ENCODE data around the gene LDB1. TPM values are rescaled to one million over a fixed set of nuclear protein-coding genes. Genes with fewer than 3 reads are reported as not detected.

The LDB1 gene
- total and polyA plus RNA-seq, 4 experiments from 2014 or later, result 10.0 to 135 (median 89.8) TPM

DNA sequence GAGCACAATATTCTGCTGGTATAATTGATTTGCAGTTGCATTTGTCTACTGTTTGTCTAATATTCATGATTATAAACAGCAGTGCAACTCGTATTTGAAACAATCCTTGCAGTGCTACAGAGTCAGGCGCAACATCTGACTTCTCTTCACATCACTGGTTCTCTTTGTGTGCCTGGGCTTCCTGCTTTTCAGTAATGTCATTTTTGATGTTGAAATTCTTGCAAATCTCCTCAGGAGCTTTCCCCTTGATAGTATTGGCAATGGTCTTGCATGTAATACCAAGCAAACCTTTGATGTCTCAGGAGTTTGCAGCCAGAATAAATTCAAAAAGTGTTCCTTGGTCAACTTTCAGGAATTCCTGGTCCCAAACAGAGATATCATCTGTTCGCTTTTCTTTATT, 34.8 kb downstream of the LDB1 start:
- Histone ChIP-seq H3K9me3 (ENCODE audit: control insufficient read depth in 1 of 2, low read length in 2 of 2) (no peaks in the 10 kb centered on the region), H3K4me1 (ENCODE audit: insufficient read depth, low read length) (no peaks in the 10 kb centered on the region), H3K36me3 (ENCODE audit: insufficient read depth, low read length) (no peaks in the 10 kb centered on the region), H3K27me3 (ENCODE audit: insufficient read depth, low read length) (no peaks in the 10 kb centered on the region), H3K27ac (ENCODE audit: low read depth, low read length) (no peak overlapping the region), H3K4me3 (ENCODE audit: low read length in 2 of 2) (no peak overlapping the region)
- Mint-ChIP-seq H3K4me1 (no peaks in the 10 kb centered on the region), H3K9me3 (no peaks in the 10 kb centered on the region), H3K27ac (no peak overlapping the region), H3K27me3 (no peaks in the 10 kb centered on the region), H3K36me3 (peaks cover under 1 to 2% of the 10 kb centered on the region in 2 donors), H3K4me3 (no peak overlapping the region)
- intact Hi-C loops (cut with micrococcal nuclease), result no loop called here
- ChIA-PET POLR2A (ENCODE audit: partially characterized antibody) (no interaction called here), CTCF (ENCODE audit: partially characterized antibody) (interaction anchor here (3.2 kb wide), 1 partner anchor 13 kb away, joined by 11 read pairs; no protein-coding TSS in a partner anchor)
- no peak for DNase-seq

DNA sequence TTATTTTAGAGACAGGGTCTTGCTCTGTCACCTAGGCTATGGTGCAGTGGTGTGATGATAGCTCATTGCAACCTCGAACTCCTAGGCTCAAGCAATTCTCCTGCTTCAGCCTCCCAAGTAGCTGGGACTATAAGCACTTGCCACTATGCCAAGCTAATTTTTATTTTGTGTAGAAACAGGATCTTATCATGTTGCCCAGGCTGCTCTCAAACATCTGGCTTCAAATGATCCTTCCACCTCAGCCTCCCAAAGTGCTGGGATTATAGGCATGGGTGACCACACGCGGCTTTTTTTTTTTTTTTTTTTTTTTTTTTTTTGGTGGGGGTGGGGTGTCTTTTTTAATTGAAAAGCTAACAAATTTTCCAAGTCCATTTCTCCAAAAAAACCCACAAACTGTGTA, 36.6 kb downstream of the LDB1 start:
- no peak overlapping the region for H3K4me3 Mint-ChIP-seq
- ChIA-PET CTCF (ENCODE audit: partially characterized antibody) (interaction anchor here (0.6 to 1.4 kb wide), 6 partner anchors 11 to 242 kb away, joined by 3 to 8 read pairs (median 4); partner anchors contain the start of gene PPRC1), POLR2A (ENCODE audit: partially characterized antibody) (interaction anchor here (1.0 kb wide), 1 partner anchor 14 kb away, joined by 3 read pairs; no protein-coding TSS in a partner anchor)
- intact Hi-C loops (cut with micrococcal nuclease), result no loop called here
- no peaks in the 10 kb centered on the region for H3K36me3 Mint-ChIP-seq
- no peak for DNase-seq
- Histone ChIP-seq H3K4me1 (ENCODE audit: insufficient read depth, low read length) (no peaks in the 10 kb centered on the region), H3K36me3 (ENCODE audit: insufficient read depth, low read length) (no peaks in the 10 kb centered on the region), H3K27me3 (ENCODE audit: insufficient read depth, low read length) (no peaks in the 10 kb centered on the region), H3K9me3 (ENCODE audit: control insufficient read depth in 1 of 2, low read length in 2 of 2) (no peaks in the 10 kb centered on the region), H3K4me3 (ENCODE audit: low read length in 2 of 2) (no peak overlapping the region), H3K27ac (ENCODE audit: low read depth, low read length) (no peak overlapping the region)
- H3K9me3 Mint-ChIP-seq, result no peaks in the 10 kb centered on the region
- no peaks in the 10 kb centered on the region for H3K4me1 Mint-ChIP-seq
- no peak overlapping the region for H3K27ac Mint-ChIP-seq
- no peaks in the 10 kb centered on the region for H3K27me3 Mint-ChIP-seq

DNA sequence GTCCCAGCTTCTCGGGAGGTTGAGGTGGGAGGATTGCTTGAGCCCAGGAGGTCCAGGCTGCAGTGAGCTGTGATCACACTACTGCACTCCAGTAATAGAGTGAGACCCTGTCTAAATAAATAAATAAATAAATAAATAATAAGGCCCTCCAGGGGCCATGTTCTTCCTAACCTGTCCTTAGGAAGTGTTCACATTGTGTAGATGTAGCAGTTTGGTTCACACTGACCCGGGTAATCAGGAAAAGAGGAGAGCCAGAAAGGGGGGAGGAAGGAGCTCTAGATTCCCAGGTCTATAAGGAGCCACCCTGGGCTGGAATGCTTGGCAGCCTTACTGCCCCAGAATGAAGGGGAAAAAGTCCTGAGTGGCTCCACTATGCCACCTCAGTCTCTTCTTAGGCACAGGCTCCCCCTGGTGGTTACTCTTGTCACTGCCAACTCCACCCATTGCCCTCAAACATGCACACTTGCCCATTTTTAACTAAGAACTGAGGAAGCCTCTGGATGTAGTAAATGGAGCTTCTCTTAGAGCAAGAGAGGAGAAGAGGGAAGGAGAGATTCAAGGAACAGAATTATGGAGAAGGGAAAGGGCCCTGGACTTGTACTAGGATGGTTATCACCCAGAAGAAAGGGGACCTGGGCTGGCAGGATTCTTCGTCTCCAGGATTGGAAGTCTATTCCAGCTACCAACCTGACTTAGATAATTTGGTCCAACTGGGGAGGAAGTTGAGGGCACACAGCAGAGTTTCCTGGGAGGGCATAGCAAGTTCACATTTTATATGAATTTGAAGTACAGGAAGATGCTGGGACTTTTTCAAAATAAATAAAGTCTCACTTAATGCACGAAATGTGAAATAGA, 47.3 kb downstream of the LDB1 start:
- H3K9me3 Mint-ChIP-seq, result no peaks in the 10 kb centered on the region
- no peak overlapping the region for H3K4me3 Mint-ChIP-seq
- H3K27ac ChIP-seq (ENCODE audit: low read depth, low read length), result no peak overlapping the region
- no peak overlapping the region for H3K27ac Mint-ChIP-seq
- intact Hi-C loops (cut with micrococcal nuclease), result loop anchor here (1.0 to 5.0 kb wide), 4 partner anchors 63 to 291 kb away; partner anchors contain the start of gene NPM3
- ChIA-PET CTCF (ENCODE audit: partially characterized antibody) (interaction anchor here (0.5 to 4.5 kb wide), 46 partner anchors 8 to 292 kb away, joined by 3 to 54 read pairs (median 4); partner anchors contain the start of genes ARMH3, NOLC1, NPM3 and PPRC1), POLR2A (ENCODE audit: partially characterized antibody) (interaction anchor here (0.7 to 1.0 kb wide), 2 partner anchors 17 to 183 kb away, joined by 3 to 4 read pairs; partner anchors contain the start of gene ARMH3)
- peak; percentile 67 to 76 (median 75) for DNase-seq
- H3K4me3 ChIP-seq (ENCODE audit: low read length in 2 of 2), result no peak overlapping the region
- H3K9me3 ChIP-seq (ENCODE audit: control insufficient read depth in 1 of 2, low read length in 2 of 2), result no peaks in the 10 kb centered on the region
- peaks cover 0 to 3% of the 10 kb centered on the region in 2 donors for H3K36me3 Mint-ChIP-seq
- H3K36me3 ChIP-seq (ENCODE audit: insufficient read depth, low read length), result no peaks in the 10 kb centered on the region
- no peaks in the 10 kb centered on the region for H3K27me3 Mint-ChIP-seq
- no peaks in the 10 kb centered on the region for H3K27me3 ChIP-seq (ENCODE audit: insufficient read depth, low read length)
- H3K4me1 Mint-ChIP-seq, result peaks cover 3 to 17% (median 7%) of the 10 kb centered on the region in 4 donors
- H3K4me1 ChIP-seq (ENCODE audit: insufficient read depth, low read length), result peaks cover 14% of the 10 kb centered on the region

DNA sequence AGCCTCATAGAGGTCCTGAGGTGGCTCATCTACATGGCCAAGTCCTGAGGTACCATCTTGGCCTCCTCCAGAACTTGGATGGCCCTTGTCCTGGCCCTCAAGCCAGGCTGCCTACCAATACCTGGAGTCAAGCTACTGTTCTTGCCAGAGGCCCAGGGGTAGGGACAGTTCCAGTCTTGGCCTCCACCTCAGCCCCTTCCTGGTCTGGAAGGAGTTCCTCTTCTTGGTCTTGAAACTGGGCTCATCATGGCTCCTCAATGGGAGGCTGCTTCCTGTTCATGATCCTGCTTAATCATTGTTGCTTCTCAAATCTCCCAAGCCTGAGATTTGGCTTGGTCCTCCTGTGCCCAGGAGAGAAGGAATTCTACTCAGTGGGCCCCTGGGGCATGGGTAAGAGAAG, 51.1 kb downstream of the LDB1 start:
- Histone ChIP-seq H3K27ac (ENCODE audit: low read depth, low read length) (no peak overlapping the region), H3K4me1 (ENCODE audit: insufficient read depth, low read length) (peaks cover 42% of the 10 kb centered on the region), H3K27me3 (ENCODE audit: insufficient read depth, low read length) (no peaks in the 10 kb centered on the region), H3K36me3 (ENCODE audit: insufficient read depth, low read length) (no peaks in the 10 kb centered on the region), H3K9me3 (ENCODE audit: control insufficient read depth in 1 of 2, low read length in 2 of 2) (no peaks in the 10 kb centered on the region), H3K4me3 (ENCODE audit: low read length in 2 of 2) (no peak overlapping the region)
- H3K4me3 Mint-ChIP-seq, result peak overlapping the region in 3 of 8 donors; percentile 12 to 25 (median 15)
- peaks cover 0 to 16% of the 10 kb centered on the region in 2 donors for H3K36me3 Mint-ChIP-seq
- peaks cover 0 to 2% (median 0%) of the 10 kb centered on the region in 8 donors for H3K9me3 Mint-ChIP-seq
- ChIA-PET CTCF (ENCODE audit: partially characterized antibody) (interaction anchor here (1.0 to 3.4 kb wide), 8 partner anchors 10 to 234 kb away, joined by 3 to 16 read pairs (median 5); partner anchors contain the start of gene KCNIP2), POLR2A (ENCODE audit: partially characterized antibody) (interaction anchor here (0.7 to 4.3 kb wide), 11 partner anchors 9 to 576 kb away, joined by 3 to 49 read pairs (median 3); partner anchors contain the start of genes ARMH3, LDB1 and TRIM8)
- H3K27ac Mint-ChIP-seq, result peak overlapping the region in 1 of 7 donors; percentile 62
- DNase-seq, result no peak
- intact Hi-C loops (cut with micrococcal nuclease), result no loop called here
- H3K27me3 Mint-ChIP-seq, result no peaks in the 10 kb centered on the region
- H3K4me1 Mint-ChIP-seq, result peaks cover 18 to 43% (median 27%) of the 10 kb centered on the region in 4 donors

DNA sequence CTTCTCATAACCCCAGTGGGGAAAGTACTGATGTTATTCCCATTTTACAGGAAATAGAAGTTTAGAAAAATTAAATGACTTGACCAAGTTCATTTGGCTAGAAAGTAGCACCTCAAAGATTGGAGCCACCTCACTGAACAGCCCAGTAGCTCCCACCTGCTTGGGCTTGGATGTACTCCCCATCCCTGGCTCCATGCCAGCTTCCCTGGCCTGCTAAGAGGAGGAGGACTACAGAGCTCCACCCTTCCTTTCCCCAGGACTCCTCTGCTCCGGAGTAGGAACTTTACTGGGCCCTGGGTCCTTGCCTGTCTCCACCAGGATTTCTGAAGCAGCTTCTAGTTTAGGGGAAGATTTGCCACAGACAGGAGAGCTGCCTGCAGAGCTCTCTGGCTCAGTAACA, 52.0 kb downstream of the LDB1 start:
- POLR2A ChIA-PET (ENCODE audit: partially characterized antibody), result interaction anchor here (0.6 to 4.3 kb wide), 8 partner anchors 8 to 577 kb away, joined by 3 to 49 read pairs (median 3); partner anchors contain the start of genes ARMH3, LDB1 and TRIM8
- H3K36me3 Mint-ChIP-seq, result peaks cover 0 to 16% of the 10 kb centered on the region in 2 donors
- H3K4me1 ChIP-seq (ENCODE audit: insufficient read depth, low read length), result peaks cover 42% of the 10 kb centered on the region

DNA sequence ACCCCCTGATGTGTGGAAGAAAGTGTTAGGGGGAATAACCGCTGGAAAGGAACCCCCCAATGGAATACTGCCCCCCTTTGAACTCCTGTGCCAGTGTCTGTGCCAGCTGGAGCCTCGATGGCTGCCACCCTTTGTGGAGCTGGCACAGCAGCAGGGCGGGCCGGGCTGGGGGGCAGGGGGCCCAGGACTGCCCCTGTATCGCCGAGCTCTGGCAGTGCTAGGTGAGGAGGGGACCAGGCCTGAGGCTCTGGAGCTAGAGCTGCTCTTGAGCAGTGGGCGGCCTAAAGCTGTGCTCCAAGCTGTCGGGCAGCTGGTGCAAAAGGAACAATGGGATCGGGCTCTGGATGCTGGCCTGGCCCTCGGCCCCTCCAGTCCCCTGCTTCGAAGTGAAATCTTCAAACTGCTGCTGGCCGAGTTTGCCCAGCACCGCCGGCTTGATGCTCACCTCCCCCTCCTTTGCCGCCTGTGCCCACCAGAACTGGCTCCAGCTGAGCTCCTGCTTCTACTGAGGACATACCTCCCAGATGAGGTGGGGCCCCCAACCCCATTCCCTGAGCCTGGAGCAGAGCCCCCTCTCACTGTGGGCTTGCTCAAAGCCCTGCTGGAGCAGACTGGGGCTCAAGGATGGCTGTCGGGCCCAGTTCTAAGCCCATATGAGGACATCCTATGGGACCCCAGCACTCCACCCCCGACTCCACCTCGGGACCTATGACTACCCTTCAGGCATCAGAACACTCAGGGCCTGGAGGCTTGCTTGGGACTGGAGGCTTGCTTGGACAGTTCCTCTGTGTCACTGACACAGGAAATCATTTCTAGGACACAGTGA, 52.9 kb downstream of the LDB1 start:
- POLR2A ChIA-PET (ENCODE audit: partially characterized antibody), result interaction anchor here (0.8 to 4.3 kb wide), 5 partner anchors 12 to 249 kb away, joined by 4 to 49 read pairs (median 4); partner anchors contain the start of genes ARMH3 and OGA
- no peaks in the 10 kb centered on the region for H3K36me3 ChIP-seq (ENCODE audit: insufficient read depth, low read length)
- Mint-ChIP-seq H3K4me3 (peak overlapping the region in 6 of 8 donors; percentile 17 to 87 (median 46)), H3K27ac (peak overlapping the region in 4 of 7 donors; percentile 70 to 80 (median 78)), H3K9me3 (peaks cover 0 to 2% (median 0%) of the 10 kb centered on the region in 8 donors), H3K4me1 (peaks cover 22 to 39% (median 31%) of the 10 kb centered on the region in 4 donors), H3K27me3 (no peaks in the 10 kb centered on the region), H3K36me3 (peaks cover 0 to 16% of the 10 kb centered on the region in 2 donors)
- no peaks in the 10 kb centered on the region for H3K9me3 ChIP-seq (ENCODE audit: control insufficient read depth in 1 of 2, low read length in 2 of 2)
- no peaks in the 10 kb centered on the region for H3K27me3 ChIP-seq (ENCODE audit: insufficient read depth, low read length)
- H3K4me1 ChIP-seq (ENCODE audit: insufficient read depth, low read length), result peaks cover 42% of the 10 kb centered on the region
- intact Hi-C loops (cut with micrococcal nuclease), result no loop called here
- no peak overlapping the region for H3K4me3 ChIP-seq (ENCODE audit: low read length in 2 of 2)
- DNase-seq, result no peak
- no peak overlapping the region for H3K27ac ChIP-seq (ENCODE audit: low read depth, low read length)
- CTCF ChIA-PET (ENCODE audit: partially characterized antibody), result interaction anchor here (1.0 to 1.6 kb wide), 7 partner anchors 10 to 226 kb away, joined by 3 to 9 read pairs (median 3); partner anchors contain the start of gene ARMH3

More for the DNA sequence above, 52.0 kb downstream of the LDB1 start:
- H3K27ac ChIP-seq (ENCODE audit: low read depth, low read length), result no peak overlapping the region
- no peak for DNase-seq
- H3K4me3 ChIP-seq (ENCODE audit: low read length in 2 of 2), result no peak overlapping the region
- CTCF ChIA-PET (ENCODE audit: partially characterized antibody), result interaction anchor here (0.8 to 3.4 kb wide), 7 partner anchors 9 to 233 kb away, joined by 3 to 16 read pairs (median 5); no protein-coding TSS in a partner anchor
- H3K27me3 ChIP-seq (ENCODE audit: insufficient read depth, low read length), result no peaks in the 10 kb centered on the region
- H3K36me3 ChIP-seq (ENCODE audit: insufficient read depth, low read length), result no peaks in the 10 kb centered on the region
- intact Hi-C loops (cut with micrococcal nuclease), result no loop called here
- H3K4me3 Mint-ChIP-seq, result no peak overlapping the region
- H3K27me3 Mint-ChIP-seq, result no peaks in the 10 kb centered on the region
- peak overlapping the region in 5 of 7 donors; percentile 10 to 77 (median 37) for H3K27ac Mint-ChIP-seq
- H3K9me3 ChIP-seq (ENCODE audit: control insufficient read depth in 1 of 2, low read length in 2 of 2), result no peaks in the 10 kb centered on the region
- H3K9me3 Mint-ChIP-seq, result peaks cover 0 to 2% (median 0%) of the 10 kb centered on the region in 8 donors
- peaks cover 20 to 45% (median 29%) of the 10 kb centered on the region in 4 donors for H3K4me1 Mint-ChIP-seq
